OCI-LY7 (cell line): ENCODE measurements around the gene CCL25. TPM values are rescaled to one million over a fixed set of nuclear protein-coding genes. Genes with fewer than 3 reads are reported as not detected.

Source experiments
- BruUV-seq: library from RNA; stranded (reverse); fragments of 400-500 nt; replicated peaks from 2 replicates; lab custom pipeline; 2021; lab: Mats Ljungman, UMichigan
- CTCF ChIA-PET: fragments of 300-600 bp; sonication (Branson Sonifier 250); formaldehyde crosslinking; loops from one replicate; lab custom pipeline; 2022; ENCODE audit warnings: antibody characterized with exemption; ENCODE audit not compliant: unreplicated experiment; lab: Charles Lee
- POLR2A ChIA-PET: fragments of 300-600 bp; sonication (Branson Sonifier 250); formaldehyde crosslinking; loops from one replicate; lab custom pipeline; 2022; ENCODE audit warnings: antibody characterized with exemption; lab: Charles Lee
- DNase-seq: peaks from one replicate; pipeline ENCODE4 v3.0.0-alpha.2; 2015; ENCODE audit warnings: low spot score
- H2AFZ ChIP-seq: fragments of 200-600 bp; sonication (generic), shearing (Covaris generic); 2 replicates; pipeline ENCODE4 v1.6.1; 2014; ENCODE audit warnings: mild to moderate bottlenecking, antibody characterized with exemption, low read length, moderate library complexity
- H3K27ac ChIP-seq: fragments of 200-600 bp; sonication (generic); 2 replicates; pipeline ENCODE4 v1.5.1; 2014; ENCODE audit warnings: mixed run types, low read depth, mild to moderate bottlenecking, moderate library complexity, low read length, inconsistent platforms; ENCODE audit not compliant: poor library complexity, severe bottlenecking
- H3K36me3 ChIP-seq: fragments of 200-600 bp; sonication (generic); 2 replicates; pipeline ENCODE4 v1.6.1; 2014; ENCODE audit warnings: mild to moderate bottlenecking, antibody characterized with exemption, low read length, moderate library complexity, mixed read lengths; ENCODE audit not compliant: insufficient read depth
- H3K4me1 ChIP-seq: fragments of 200-600 bp; sonication (generic); 2 replicates; pipeline ENCODE4 v1.5.1; 2014; ENCODE audit warnings: mild to moderate bottlenecking, low read length; ENCODE audit not compliant: insufficient read depth, poor library complexity, severe bottlenecking
- H3K4me2 ChIP-seq: fragments of 200-600 bp; sonication (generic); 2 replicates; pipeline ENCODE4 v1.6.1; 2014; ENCODE audit warnings: mild to moderate bottlenecking, low read length
- H3K4me3 ChIP-seq: fragments of 200-600 bp; sonication (generic); 2 replicates; pipeline ENCODE4 v1.5.1; 2014; ENCODE audit warnings: mild to moderate bottlenecking, low read depth, low read length; ENCODE audit not compliant: poor library complexity, severe bottlenecking
- H3K79me2 ChIP-seq: fragments of 200-600 bp; sonication (generic); 2 replicates; pipeline ENCODE4 v1.6.1; 2016; ENCODE audit warnings: low read depth, mild to moderate bottlenecking, low read length, moderate library complexity, mixed read lengths; ENCODE audit not compliant: insufficient read depth
- H3K9me2 ChIP-seq: fragments of 200-600 bp; sonication (generic); 2 replicates; pipeline ENCODE4 v1.6.1; 2016; ENCODE audit warnings: mild to moderate bottlenecking, low read length, mixed read lengths; ENCODE audit not compliant: insufficient read depth
- H3K9me3 ChIP-seq: fragments of 200-600 bp; sonication (generic); 2 replicates; pipeline ENCODE4 v1.6.1; 2014; ENCODE audit warnings: mild to moderate bottlenecking, mixed run types, low read length, mixed read lengths
- H4K20me1 ChIP-seq: fragments of 200-600 bp; sonication (generic); 2 replicates; pipeline ENCODE4 v1.6.1; 2014; ENCODE audit warnings: mild to moderate bottlenecking, antibody characterized with exemption, low read length, moderate library complexity, mixed read lengths; ENCODE audit not compliant: insufficient read depth
- CTCF ChIP-seq: fragments of 200-600 bp; sonication (generic); conservative IDR thresholded peaks from 2 replicates; pipeline ENCODE4 v1.5.1; 2014; ENCODE audit warnings: mild to moderate bottlenecking, antibody characterized with exemption, low read length, moderate library complexity, mixed read lengths
- EZH2phosphoT487 ChIP-seq: fragments of 200-600 bp; sonication (generic); IDR thresholded peaks from 2 replicates; pipeline ENCODE4 v1.6.1; 2018; ENCODE audit warnings: low read depth, borderline replicate concordance, mild to moderate bottlenecking, mixed run types, antibody characterized with exemption, low read length, moderate library complexity, mixed read lengths
- intact Hi-C: fragments of 100-400 bp; cut with micrococcal nuclease; formaldehyde crosslinking; loops from one replicate; pipeline ENCODE4 v1.10.0; 2022; ENCODE audit not compliant: unreplicated experiment
- total RNA-seq, 2 experiments: library from RNA; depleted of rRNA in 1 of 2; stranded (reverse); fragments of >200 nt in 1 of 2; shearing (Covaris generic) in 1 of 2; gene quantifications; 2 replicates each; pipeline ENCODE4 v1.2.3, GENCODE V29; 2014 to 2022

CCL25 gene
- total RNA-seq, 2 experiments from 2014 or later, result 0.70 to 0.88 TPM

GRCh38 chr19:8017808-8018207, 34.8 kb upstream of the CCL25 start:
- H3K79me2 ChIP-seq, result no peaks in the 10 kb centered on the region
- no peak overlapping the region for H3K27ac ChIP-seq
- H3K4me1 ChIP-seq, result peaks cover 4% of the 10 kb centered on the region
- intact Hi-C loops, result loop anchor here (10.0 kb wide), 2 partner anchors 77 to 137 kb away; no protein-coding TSS in a partner anchor
- no peaks in the 10 kb centered on the region for H3K9me3 ChIP-seq
- peak overlapping the region; percentile 26; the same call in 1 of the 2 replicates for H3K4me2 ChIP-seq
- H3K36me3 ChIP-seq, result no peaks in the 10 kb centered on the region
- TF ChIP-seq CTCF, result peak; percentile 84
- TF ChIP-seq EZH2phosphoT487, result no peak
- CTCF ChIA-PET, result no interaction called here
- no peak overlapping the region for H3K4me3 ChIP-seq
- POLR2A ChIA-PET, result interaction anchor here (0.6 kb wide), 1 partner anchor 12 kb away, joined by 4 read pairs; no protein-coding TSS in a partner anchor
- DNase-seq, result peak; percentile 76
- H2AFZ ChIP-seq, result peak overlapping the region; percentile 76; the same call in 1 of the 2 replicates
- no peaks in the 10 kb centered on the region for H4K20me1 ChIP-seq
- no peaks in the 10 kb centered on the region for H3K9me2 ChIP-seq
- no TSS peak for BruUV-seq

- CTCF ChIA-PET, result no interaction called here
- no TSS peak for BruUV-seq
- Histone ChIP-seq H2AFZ (no peak overlapping the region), H3K4me3 (no peak overlapping the region), H3K9me2 (no peaks in the 10 kb centered on the region), H3K36me3 (no peaks in the 10 kb centered on the region), H3K79me2 (no peaks in the 10 kb centered on the region), H3K27ac (no peak overlapping the region), H4K20me1 (no peaks in the 10 kb centered on the region), H3K9me3 (no peaks in the 10 kb centered on the region), H3K4me1 (peaks cover 11% of the 10 kb centered on the region), H3K4me2 (no peak overlapping the region)
- DNase-seq, result no peak
- intact Hi-C loops, result no loop called here
- TF ChIP-seq EZH2phosphoT487 (no peak), CTCF (no peak)
- POLR2A ChIA-PET, result no interaction called here
These were observed 31.9 kb upstream of the CCL25 start for GRCh38 chr19:8020681-8021080.

- CTCF ChIA-PET, result no interaction called here
- H4K20me1 ChIP-seq, result no peaks in the 10 kb centered on the region
These were observed 31.2 kb upstream of the CCL25 start for GRCh38 chr19:8021374-8021773.

More at GRCh38 chr19:8021374-8021773, 31.2 kb upstream of the CCL25 start:
- POLR2A ChIA-PET, result no interaction called here
- TF ChIP-seq CTCF, result no peak
- no peak for TF ChIP-seq EZH2phosphoT487
- intact Hi-C loops, result no loop called here
- Histone ChIP-seq H3K4me1 (peaks cover 13% of the 10 kb centered on the region), H3K36me3 (no peaks in the 10 kb centered on the region), H3K4me2 (no peak overlapping the region), H3K9me2 (no peaks in the 10 kb centered on the region), H2AFZ (no peak overlapping the region), H3K27ac (no peak overlapping the region), H3K79me2 (no peaks in the 10 kb centered on the region), H3K9me3 (no peaks in the 10 kb centered on the region), H3K4me3 (no peak overlapping the region)
- BruUV-seq, result no TSS peak
- DNase-seq, result no peak
